Measurements from ENCODE around the gene TAS2R16. TPM values are rescaled to one million over a fixed set of nuclear protein-coding genes. Genes with fewer than 3 reads are reported as not detected.

The TAS2R16 gene
- total RNA-seq, 2 experiments from 2014 or later: not detected

DNA sequence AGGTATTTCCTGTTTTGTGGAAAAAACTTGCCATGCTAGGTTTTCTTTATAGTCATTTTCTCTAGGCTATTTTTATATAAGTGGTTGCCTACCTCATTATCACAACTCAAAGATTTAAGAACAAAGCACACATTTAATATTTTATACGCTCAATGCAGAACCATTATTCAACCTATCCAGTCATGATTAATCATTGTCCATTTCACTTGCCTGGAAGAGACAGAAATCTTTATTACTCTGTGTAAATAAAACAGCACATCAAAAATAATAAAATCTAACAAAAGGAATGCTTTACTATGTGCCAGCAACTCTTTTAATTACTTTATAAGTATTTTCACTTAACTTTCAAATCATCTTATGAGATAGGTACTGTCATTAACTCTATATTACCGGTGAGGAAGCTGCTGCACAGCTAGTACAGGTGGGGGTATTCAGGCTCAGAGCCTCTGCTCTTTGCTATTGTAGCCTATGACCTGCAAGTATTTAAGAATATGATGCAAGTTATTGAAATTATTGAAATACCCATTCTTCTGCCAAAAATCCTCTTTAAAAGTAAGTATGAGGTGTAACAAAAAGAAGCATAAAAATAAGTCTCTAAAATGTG, 16.4 kb upstream of the TAS2R16 start:
- Histone ChIP-seq H3K4me2 (ENCODE audit: low read length) (no peak overlapping the region), H4K20me1 (ENCODE audit: insufficient read depth, low read length) (no peaks in the 10 kb centered on the region), H3K9me3 (ENCODE audit: low read length) (no peaks in the 10 kb centered on the region), H3K4me1 (ENCODE audit: insufficient read depth, low read length, poor library complexity, severe bottlenecking) (no peaks in the 10 kb centered on the region), H3K27ac (ENCODE audit: low read depth, low read length, poor library complexity, severe bottlenecking) (no peak overlapping the region), H2AFZ (ENCODE audit: low read length) (no peak overlapping the region), H3K4me3 (ENCODE audit: low read depth, low read length, poor library complexity, severe bottlenecking) (no peak overlapping the region), H3K9me2 (ENCODE audit: insufficient read depth, low read length) (no peaks in the 10 kb centered on the region), H3K36me3 (ENCODE audit: insufficient read depth, low read length) (no peaks in the 10 kb centered on the region), H3K79me2 (ENCODE audit: insufficient read depth, low read depth, low read length) (no peaks in the 10 kb centered on the region)
- intact Hi-C loops (cut with micrococcal nuclease; ENCODE audit: unreplicated experiment): no loop called here
- ChIA-PET POLR2A (no interaction called here), CTCF (ENCODE audit: unreplicated experiment) (no interaction called here)
- DNase-seq (ENCODE audit: low spot score): no peak
- TF ChIP-seq EZH2phosphoT487 (IDR thresholded peaks at IDR 0.05; ENCODE audit: borderline replicate concordance, low read depth, low read length): no peak
- TF ChIP-seq, protein P1, sequence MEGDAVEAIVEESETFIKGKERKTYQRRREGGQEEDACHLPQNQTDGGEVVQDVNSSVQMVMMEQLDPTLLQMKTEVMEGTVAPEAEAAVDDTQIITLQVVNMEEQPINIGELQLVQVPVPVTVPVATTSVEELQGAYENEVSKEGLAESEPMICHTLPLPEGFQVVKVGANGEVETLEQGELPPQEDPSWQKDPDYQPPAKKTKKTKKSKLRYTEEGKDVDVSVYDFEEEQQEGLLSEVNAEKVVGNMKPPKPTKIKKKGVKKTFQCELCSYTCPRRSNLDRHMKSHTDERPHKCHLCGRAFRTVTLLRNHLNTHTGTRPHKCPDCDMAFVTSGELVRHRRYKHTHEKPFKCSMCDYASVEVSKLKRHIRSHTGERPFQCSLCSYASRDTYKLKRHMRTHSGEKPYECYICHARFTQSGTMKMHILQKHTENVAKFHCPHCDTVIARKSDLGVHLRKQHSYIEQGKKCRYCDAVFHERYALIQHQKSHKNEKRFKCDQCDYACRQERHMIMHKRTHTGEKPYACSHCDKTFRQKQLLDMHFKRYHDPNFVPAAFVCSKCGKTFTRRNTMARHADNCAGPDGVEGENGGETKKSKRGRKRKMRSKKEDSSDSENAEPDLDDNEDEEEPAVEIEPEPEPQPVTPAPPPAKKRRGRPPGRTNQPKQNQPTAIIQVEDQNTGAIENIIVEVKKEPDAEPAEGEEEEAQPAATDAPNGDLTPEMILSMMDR (conservative IDR thresholded peaks at IDR 0.05; ENCODE audit: low read length): no peak
- no TSS peak for BruUV-seq (replicated peaks)

DNA sequence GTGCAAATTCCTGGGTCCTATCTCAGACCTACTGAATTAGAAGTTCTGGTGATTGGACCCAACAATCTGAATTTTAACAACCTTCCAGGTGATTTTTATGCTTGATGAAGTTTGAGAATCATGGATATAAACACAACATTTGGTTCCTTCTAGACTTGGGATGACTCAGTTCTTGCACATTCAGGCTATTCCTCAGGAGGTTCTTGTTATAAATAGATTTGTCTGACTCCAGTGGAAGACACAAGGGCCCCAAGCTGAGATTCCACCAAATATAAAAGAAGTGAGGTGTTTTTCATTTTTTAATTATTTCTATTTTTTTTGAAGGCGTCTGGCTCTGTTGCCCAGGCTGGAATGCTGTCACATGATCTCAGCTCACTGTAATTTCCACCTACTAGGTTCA, 9.4 kb upstream of the TAS2R16 start:
- H3K79me2 ChIP-seq (ENCODE audit: insufficient read depth, low read depth, low read length): no peaks in the 10 kb centered on the region
- H3K36me3 ChIP-seq (ENCODE audit: insufficient read depth, low read length): no peaks in the 10 kb centered on the region
- TF ChIP-seq EZH2phosphoT487 (IDR thresholded peaks at IDR 0.05; ENCODE audit: borderline replicate concordance, low read depth, low read length): no peak
- TF ChIP-seq, protein P1 (conservative IDR thresholded peaks at IDR 0.05; ENCODE audit: low read length): no peak
- no TSS peak for BruUV-seq (replicated peaks)
- DNase-seq (ENCODE audit: low spot score): no peak
- POLR2A ChIA-PET: no interaction called here
- H3K4me1 ChIP-seq (ENCODE audit: insufficient read depth, low read length, poor library complexity, severe bottlenecking): no peaks in the 10 kb centered on the region
- intact Hi-C loops (cut with micrococcal nuclease; ENCODE audit: unreplicated experiment): no loop called here
- H2AFZ ChIP-seq (ENCODE audit: low read length): no peak overlapping the region
- H3K27ac ChIP-seq (ENCODE audit: low read depth, low read length, poor library complexity, severe bottlenecking): no peak overlapping the region
- no peak overlapping the region for H3K4me2 ChIP-seq (ENCODE audit: low read length)
- no peaks in the 10 kb centered on the region for H3K9me3 ChIP-seq (ENCODE audit: low read length)
- no peaks in the 10 kb centered on the region for H3K9me2 ChIP-seq (ENCODE audit: insufficient read depth, low read length)
- no peak overlapping the region for H3K4me3 ChIP-seq (ENCODE audit: low read depth, low read length, poor library complexity, severe bottlenecking)
- CTCF ChIA-PET (ENCODE audit: unreplicated experiment): no interaction called here
- H4K20me1 ChIP-seq (ENCODE audit: insufficient read depth, low read length): no peaks in the 10 kb centered on the region

DNA sequence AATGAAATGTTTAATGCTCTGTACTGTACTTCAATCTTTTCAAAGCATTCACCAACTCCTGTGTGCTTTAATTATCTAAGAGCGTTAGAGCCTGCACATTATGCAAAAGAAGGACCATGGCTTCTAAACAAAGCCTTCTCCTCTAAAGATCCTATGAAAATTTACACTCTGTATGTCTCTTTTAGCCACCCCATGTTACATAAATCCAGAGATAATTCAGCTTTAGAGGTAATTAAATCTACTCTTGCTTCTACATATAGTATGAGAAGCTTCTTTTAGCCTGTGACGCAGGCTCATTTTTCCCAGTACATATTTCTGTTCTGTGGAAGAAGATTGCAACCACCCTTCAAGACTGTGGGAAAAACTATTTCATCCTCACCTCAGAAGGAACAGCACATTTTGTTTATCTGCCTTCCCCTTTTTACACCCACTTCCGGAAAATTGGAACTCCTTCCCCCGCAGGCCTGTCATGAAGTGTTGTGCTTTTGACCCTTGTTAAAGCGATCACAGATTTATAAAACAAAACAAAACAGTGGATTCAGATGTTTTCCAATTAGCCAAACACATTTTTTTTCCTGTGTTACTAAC, 8.1 kb upstream of the TAS2R16 start:
- no peaks in the 10 kb centered on the region for H3K9me2 ChIP-seq (ENCODE audit: insufficient read depth, low read length)
- no peak for DNase-seq (ENCODE audit: low spot score)
- H3K79me2 ChIP-seq (ENCODE audit: insufficient read depth, low read depth, low read length): no peaks in the 10 kb centered on the region
- no peak overlapping the region for H3K27ac ChIP-seq (ENCODE audit: low read depth, low read length, poor library complexity, severe bottlenecking)
- H3K4me2 ChIP-seq (ENCODE audit: low read length): no peak overlapping the region
- no peaks in the 10 kb centered on the region for H3K4me1 ChIP-seq (ENCODE audit: insufficient read depth, low read length, poor library complexity, severe bottlenecking)
- BruUV-seq (replicated peaks): no TSS peak
- TF ChIP-seq EZH2phosphoT487 (IDR thresholded peaks at IDR 0.05; ENCODE audit: borderline replicate concordance, low read depth, low read length): no peak
- TF ChIP-seq, protein P1 (conservative IDR thresholded peaks at IDR 0.05; ENCODE audit: low read length): no peak
- no peaks in the 10 kb centered on the region for H3K9me3 ChIP-seq (ENCODE audit: low read length)
- no peak overlapping the region for H2AFZ ChIP-seq (ENCODE audit: low read length)
- H3K4me3 ChIP-seq (ENCODE audit: low read depth, low read length, poor library complexity, severe bottlenecking): no peak overlapping the region
- ChIA-PET POLR2A (no interaction called here), CTCF (ENCODE audit: unreplicated experiment) (no interaction called here)
- H3K36me3 ChIP-seq (ENCODE audit: insufficient read depth, low read length): no peaks in the 10 kb centered on the region
- no peaks in the 10 kb centered on the region for H4K20me1 ChIP-seq (ENCODE audit: insufficient read depth, low read length)
- intact Hi-C loops (cut with micrococcal nuclease; ENCODE audit: unreplicated experiment): no loop called here
